MM.1S (cell line): ENCODE results near the gene NTM.

Experiments
- EZH2 ChIP-seq: fragments of 300-600 bp; sonication (generic); optimal IDR thresholded peaks from 2 replicates; pipeline ENCODE3; 2017; ENCODE audit warnings: low read depth, mild to moderate bottlenecking, antibody characterized with exemption, low read length, mixed read lengths
- EZH2phosphoT487 ChIP-seq: fragments of 300-600 bp; sonication (generic); IDR thresholded peaks from 2 replicates; pipeline ENCODE4 v1.6.1; 2018; ENCODE audit warnings: antibody characterized with exemption, low read length
- TF ChIP-seq, protein P1 (sequence below): fragments of 300-600 bp; sonication (generic); IDR thresholded peaks from 2 replicates; pipeline ENCODE4 v1.5.1; 2016; ENCODE audit warnings: antibody characterized with exemption, low read length, mixed read lengths

DNA sequence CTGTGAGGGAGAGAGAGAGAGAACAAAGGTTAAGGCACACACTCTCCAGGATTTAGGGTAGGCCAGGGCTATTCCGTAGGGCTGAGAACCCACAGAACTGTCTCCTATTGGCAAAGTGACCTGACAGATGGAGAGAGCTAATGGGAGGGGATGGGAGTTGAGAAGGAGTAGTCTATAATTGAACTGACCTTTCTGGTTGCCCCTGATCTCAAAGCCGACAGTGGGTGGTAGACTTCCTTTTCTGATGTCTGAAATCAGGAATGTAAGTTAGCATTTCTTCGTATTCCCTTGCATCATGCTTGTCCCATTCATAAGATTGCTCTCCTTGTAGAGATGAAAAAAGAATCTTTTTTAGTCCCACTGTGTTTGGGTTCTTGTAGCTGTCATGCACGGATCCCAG lies 210.1 kb downstream of the NTM start:
- TF ChIP-seq, protein P1, sequence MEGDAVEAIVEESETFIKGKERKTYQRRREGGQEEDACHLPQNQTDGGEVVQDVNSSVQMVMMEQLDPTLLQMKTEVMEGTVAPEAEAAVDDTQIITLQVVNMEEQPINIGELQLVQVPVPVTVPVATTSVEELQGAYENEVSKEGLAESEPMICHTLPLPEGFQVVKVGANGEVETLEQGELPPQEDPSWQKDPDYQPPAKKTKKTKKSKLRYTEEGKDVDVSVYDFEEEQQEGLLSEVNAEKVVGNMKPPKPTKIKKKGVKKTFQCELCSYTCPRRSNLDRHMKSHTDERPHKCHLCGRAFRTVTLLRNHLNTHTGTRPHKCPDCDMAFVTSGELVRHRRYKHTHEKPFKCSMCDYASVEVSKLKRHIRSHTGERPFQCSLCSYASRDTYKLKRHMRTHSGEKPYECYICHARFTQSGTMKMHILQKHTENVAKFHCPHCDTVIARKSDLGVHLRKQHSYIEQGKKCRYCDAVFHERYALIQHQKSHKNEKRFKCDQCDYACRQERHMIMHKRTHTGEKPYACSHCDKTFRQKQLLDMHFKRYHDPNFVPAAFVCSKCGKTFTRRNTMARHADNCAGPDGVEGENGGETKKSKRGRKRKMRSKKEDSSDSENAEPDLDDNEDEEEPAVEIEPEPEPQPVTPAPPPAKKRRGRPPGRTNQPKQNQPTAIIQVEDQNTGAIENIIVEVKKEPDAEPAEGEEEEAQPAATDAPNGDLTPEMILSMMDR, result no peak
- TF ChIP-seq EZH2 (no peak), EZH2phosphoT487 (no peak)
